GM18511 (cell line): Measurements from ENCODE around the gene PAK1.
"Not testable (repeated sequence)": the region's sequence is repeated elsewhere in the genome, so short reads cannot be mapped to it uniquely, and the experiment has no call there.

ENCODE experiments used
- ATAC-seq: cut with Tn5 transposase; IDR thresholded peaks from one replicate; pipeline ENCODE4 v1.9.1; 2021; ENCODE audit warnings: mild to moderate bottlenecking, moderate library complexity; ENCODE audit not compliant: unreplicated experiment

The PAK1 gene

DNA sequence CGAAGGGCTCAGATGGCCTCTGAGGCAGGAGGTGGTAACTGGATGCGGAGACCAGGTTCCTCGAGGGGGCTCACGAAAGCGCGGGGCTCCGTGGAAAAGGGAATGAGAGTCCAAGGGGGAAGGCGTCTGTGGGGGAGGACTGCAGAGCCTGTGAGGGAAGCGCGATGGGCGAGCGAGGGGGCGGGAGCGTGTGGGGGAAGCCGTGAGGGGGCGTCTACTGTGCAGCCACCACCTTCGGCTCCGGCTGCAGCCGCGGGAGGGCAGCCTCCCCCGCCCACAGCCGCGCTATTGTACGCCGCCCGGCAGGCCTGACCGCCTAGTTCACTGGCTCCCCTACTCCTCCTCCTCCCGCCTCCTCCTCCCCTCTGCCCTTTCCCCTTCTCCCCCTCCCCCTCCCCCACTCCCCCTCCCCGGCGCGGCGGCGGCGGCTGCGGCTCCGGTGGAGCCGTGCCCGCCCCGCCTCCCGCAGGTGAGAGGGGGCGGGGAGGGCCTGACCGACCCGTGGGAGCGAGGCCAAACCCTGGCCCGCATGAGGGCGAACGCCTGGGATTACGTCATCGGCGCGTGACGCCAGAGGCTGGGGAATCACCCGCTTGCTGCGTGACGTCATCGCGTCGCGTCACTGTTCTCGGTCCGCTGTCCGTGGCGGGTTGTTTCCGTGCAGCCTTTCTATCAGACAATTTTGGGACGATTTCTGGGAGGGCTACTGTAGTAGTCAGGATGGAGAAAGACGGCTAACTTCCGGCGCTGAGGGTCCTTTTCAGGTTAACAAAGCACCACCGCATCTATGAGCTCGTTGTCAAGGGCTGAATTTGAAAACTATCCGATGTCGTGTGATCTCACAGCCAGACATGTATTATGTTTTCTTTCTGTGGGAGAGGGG is at the start of gene PAK1:
Gene PAK1, minus strand, starts transcription at position 294 of the 883 bp plus-strand sequence. CDS start 81,574 bp downstream, outside the sequence.
- ATAC-seq, result peak; percentile 75

DNA sequence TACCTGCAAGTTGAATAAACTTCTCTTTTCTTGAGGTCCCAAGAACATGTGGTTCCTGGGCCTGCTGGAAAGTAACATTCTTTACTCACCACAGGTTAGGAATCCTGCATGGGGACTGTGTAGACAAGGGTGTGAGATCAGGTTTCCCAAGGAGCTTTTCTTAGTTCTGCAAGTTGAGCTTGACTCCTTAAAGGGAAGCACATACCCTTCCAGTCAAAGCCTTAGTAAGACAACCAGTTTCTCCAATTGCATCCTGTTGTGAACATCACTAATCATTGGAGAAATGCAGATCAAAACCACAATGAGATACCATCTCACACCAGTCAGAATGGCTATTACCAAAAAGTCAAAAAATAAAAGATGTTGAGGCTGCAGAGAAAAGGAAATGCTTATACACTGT is 48.3 kb upstream of the PAK1 start:
- ATAC-seq, result no peak

DNA sequence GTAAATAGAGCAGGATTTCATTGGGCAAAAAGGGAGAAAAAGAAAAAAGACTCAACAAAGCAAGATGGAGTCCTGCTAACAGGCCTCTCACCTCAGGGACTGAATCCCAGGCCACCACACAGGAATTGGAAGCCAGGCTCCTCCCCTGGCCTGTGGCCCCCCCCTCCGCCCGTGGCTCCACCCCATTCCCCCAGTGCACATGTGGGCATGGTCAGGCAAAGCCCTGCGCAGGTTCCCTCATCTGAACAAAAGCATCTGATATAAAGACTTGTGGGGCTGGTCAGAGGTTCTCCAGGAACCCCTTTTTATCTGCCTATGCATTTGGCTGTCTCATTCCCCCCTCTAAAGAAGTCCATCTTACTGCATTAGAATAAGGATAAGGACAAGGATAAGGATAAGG is 46.0 kb upstream of the PAK1 start:
- no peak for ATAC-seq

DNA sequence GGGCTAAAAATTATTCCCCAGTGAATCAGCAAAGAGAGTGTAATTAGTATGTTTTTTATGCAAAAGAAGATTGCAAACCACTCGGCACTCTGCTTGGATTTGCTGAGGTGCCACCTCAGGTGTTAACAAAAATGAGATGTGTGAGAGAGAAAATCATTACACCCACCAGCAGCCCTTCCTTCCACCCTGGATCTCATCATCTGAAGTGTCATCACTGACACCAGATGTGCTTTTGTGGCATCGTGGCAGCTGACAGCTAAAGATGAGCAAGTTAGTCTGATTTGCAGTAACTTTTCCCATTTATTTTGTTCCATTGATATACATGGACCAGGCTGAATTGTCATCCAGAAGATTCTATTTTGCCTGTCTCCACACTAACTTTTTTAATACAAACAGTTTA is 44.6 kb upstream of the PAK1 start:
- no peak for ATAC-seq

DNA sequence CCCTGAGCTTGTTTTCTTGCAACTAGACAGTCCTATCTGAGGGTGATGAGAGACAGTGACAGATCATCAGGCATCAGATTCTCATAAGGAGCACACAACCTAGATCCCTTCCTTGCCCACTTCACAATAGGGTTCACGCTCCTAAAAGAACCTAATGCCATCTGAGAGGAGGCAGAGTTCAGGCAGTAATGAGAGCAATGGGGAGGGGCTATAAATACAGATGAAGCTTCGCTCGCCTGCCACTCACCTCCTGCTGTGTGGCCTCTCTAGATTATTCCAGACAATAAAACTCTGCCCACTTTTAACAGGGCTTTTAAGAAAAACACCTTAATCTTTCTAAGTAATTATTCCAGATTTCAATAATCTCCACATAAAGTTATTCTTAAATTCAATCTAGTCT is 43.9 kb upstream of the PAK1 start:
- ATAC-seq, result no peak

DNA sequence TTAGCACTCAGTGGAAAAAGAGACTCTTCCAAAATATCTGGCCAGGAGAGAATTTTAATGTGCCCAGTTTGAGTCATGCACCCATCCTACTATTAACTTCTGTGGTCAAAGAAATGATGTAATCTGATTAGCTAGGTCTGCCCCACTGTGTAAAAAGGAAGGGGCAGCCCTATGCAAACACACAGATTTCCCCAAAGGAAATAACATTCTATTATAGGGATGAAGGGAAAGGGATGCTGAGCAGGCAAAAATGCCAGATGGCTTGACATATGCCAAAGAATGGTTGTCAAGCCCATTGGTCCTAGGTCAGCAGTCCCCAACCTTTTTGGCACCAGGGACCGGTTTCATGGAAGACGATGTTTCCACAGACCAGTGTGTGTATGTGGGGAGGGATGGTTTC is 43.3 kb upstream of the PAK1 start:
- no peak for ATAC-seq

DNA sequence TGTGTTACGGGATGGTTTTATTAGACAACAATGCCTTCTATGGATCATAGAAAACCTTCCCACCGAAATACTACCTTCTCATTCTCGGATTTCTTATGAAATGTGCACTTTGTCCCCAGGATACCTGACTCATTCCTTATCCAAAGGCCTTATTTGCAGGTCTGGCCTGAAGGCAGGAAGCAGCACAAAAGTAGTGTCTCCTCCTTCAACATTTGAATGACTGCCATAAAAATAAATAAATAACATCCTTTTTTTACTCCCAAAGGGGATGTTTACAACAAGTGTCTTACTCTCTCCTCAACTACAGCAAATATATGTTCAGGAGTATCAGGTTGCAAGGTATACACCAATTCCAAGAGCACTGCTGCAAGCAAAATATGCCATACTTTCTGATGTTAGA is 41.6 kb upstream of the PAK1 start:
- no peak for ATAC-seq

DNA sequence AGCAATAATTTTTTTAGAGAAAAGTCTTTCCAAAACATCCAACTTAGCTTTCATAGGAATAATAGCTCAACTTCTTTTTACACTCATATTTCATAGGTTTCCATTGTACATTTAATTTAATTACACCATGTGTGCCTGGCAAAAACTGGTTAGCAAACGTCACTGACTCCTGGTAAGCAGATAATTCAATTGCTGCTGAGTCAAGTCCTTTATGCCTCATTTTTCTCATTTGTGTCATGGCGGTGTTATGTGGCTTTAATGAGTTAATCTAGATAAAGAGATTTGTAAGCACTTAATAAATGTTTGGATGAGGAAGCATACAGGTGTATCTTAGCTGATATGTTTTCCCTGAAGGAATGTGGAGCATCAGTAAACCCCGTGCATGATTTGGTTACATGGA is 41.2 kb upstream of the PAK1 start:
- ATAC-seq, result no peak

DNA sequence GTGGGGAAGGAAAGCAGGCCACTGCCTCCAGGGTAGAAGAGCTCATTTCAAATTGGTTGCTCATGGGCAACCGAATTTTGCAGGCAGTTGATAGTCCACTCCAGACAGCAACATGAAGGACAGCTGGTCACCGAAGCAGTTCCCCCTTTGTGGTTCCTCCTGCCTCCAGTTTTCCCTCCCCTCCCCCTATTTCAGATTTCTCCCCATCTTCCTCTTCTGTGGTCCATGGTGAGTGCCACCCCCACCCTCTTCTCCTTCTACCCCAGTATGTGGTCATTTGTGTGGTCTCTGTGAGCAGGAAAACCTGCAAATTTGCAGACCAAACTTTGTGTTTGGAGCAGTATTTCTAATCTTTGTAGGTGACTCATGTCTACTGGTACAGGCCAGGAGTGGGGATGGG is 38.2 kb upstream of the PAK1 start:
- ATAC-seq, result no peak

DNA sequence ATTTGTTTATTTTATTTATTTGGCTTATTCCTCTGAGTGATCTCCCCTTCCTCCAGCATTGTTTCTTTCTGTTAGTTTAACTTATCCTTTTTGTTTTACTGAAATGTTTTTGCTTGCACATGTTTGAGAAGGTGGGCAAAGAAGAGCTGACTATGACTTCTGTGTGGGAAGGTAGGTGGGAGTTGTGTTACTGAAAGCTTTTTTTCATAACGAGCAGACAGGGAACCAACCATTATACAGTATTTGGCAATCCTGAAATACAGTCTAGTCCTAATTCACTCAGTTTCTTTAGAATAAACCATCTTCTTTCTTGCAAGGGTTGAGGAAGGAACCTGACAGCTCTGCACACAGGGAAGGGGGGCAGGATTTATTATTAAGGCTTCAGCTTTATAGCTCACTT is 37.0 kb upstream of the PAK1 start:
- no peak for ATAC-seq

DNA sequence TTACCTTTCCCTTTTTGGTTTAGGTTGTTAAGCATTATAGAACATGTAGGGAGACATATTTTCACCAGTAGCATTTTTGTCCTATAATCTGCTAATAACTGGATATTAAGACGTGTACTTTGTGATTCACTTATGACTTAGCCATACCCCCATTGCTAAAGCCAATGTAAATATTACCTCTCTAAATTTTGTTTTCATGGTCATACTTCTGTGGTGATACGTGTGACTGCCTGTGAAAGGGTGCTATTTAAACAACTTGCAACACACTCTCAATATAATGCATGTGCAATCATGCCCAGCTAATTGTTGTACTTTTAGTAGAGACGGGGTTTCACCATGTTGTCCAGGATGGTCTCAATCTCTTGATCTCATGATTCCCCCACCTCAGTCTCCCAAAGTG is 36.2 kb upstream of the PAK1 start:
- no peak for ATAC-seq

DNA sequence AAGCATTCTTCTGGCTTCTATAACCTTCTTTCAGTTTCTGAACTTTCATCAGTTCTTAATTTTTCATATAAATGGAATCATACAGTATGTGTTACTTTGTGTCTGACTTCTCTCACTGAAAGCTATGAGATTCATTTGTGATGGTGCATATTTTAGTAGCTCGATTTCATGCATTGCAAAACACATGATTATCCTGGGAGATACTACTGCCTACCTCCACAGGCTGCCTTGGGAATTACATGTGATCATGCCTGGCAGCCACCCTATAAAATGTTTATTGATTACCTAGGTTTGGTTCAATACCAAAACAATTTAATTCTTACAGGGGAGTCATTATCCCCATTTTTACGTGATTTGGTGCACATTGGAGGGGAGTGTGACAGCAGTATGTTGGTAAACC is 34.1 kb upstream of the PAK1 start:
- no peak for ATAC-seq

DNA sequence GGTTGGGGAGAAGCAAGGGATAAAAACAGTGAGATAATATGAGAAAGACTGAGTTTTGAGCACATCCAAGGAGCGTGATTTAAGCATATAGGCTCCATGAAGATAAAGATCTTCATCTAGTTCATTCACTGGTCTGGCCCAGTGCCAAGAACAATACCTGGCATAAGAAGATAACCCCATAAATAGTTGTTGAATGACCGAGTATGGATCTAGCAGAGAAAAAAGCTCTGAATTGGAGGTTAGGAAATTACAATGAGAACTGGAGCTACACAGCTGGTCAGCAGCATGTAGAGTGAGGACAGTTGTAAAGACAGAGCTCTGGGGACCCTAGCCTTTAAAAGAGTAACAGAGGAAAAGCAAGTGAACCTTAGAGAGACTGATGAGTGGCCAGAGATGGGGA is 33.0 kb upstream of the PAK1 start:
- ATAC-seq, result no peak

DNA sequence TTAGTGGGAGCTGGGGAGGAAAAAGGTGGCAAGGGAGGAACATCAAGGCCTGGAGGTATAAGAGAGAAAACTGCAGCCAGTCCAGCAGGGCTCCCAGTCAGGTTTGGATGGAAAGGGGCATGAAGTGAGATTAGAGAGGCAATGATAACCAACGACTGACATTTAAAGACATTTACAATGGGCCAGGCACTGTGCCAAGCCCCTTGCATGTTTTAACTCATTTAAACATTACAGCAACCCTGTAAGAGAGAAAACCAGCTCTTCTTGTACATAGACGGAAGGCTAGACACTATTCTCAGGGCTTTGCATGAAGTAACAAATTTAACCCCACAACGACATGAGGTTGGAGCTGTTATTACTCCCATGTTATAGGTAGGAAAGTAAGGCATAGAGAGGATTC is 32.1 kb upstream of the PAK1 start:
- ATAC-seq, result no peak

DNA sequence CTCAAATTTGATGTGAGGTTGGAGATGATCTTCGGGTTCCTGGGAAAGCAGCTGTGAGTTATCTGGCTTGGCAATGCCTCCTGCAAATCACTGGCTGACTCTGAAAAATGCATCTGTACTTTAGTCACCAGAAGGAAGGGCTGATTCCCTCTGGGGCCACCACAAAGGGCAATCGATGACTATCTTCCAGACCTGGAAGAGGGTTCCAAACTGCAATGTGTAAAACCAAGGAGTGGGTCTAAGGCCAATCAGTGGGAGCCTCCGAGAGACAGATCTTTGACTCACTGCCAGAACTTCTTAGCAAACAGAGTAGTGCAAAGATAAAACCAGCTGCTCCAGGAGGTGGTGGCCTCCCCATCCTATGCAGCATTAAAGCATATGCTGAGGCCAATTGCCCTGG is 29.1 kb upstream of the PAK1 start:
- ATAC-seq, result no peak

DNA sequence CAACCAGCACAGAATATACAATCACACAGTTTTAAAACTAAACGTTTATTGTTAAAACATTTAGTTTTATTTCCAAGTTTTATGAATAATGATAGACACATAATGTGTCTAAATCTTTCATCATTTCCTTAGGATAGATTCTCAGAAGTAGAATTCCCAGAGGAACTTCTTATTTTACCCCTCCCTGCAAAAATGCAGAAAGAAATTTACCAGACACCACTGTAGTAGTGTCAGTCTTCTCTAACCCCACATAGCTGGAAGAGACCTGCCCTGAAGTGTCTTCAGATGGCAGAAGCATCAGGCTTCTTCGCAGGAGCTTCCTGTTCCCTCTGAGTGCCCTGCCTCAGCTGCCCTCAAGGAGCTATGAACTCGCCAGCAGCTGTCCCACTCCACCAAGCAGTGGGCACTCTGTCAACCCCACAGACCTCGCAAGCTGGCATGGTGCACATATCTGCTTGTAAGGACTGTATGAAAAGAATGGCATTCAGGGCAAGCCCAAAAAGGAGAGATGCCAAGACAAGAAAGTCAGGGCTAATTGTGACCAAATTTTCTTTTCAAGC is 28.5 kb upstream of the PAK1 start:
- ATAC-seq, result no peak

DNA sequence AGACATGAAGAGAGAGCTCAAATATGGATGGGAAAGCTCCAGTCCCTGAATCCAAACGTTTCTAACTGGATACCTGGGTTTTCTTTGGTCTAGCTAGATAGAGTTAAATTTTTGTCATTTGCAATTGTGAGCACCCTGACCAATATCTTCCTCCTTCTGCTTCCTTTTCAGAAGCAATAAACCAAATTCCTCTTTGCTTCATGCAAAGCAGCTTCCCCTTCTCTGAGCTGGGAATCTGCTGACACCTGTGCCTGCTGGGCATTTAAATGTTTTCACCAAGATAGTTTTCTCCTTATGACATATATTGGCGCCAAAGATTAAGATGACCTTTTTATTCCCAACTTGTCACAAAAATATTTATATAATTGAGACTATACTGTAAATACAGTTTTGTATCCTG is 27.9 kb upstream of the PAK1 start:
- no peak for ATAC-seq

DNA sequence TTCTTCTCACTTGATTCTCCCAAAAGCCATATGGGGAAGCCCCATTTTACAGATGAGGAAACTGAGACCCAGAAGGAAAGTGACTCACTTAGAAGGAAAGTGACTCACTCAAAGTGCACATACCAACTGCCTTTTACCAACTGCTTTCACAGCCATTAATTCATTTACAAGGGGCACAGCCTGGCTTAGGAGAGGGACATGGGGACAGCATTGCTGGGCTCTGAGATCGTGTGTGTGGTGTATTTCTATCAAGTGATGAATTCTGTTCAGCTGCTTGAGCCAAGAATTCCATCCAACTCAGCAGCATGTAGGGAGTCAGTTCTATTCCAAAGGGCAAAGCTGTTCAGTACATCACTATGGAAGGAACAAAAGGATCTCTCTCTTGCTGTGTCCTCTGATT is 23.5 kb upstream of the PAK1 start:
- no peak for ATAC-seq

DNA sequence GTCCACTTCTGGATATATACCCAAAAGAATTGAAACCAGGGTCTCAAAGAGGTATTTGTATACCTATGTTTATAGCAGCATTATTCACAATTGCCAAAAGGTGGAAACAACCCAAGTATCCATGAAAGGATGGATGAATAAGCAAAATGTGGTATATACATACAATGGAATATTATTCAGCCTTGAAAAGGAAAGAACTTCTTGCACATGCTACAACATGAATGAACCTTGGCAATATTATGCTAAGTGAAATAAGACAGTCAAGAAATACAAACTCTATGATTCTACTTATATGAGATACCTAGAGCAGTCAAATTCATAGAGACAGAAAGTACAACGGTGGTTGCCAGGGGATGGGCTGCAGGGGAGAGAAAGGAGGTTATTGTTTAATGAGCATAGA is 21.6 kb upstream of the PAK1 start:
- no peak for ATAC-seq

DNA sequence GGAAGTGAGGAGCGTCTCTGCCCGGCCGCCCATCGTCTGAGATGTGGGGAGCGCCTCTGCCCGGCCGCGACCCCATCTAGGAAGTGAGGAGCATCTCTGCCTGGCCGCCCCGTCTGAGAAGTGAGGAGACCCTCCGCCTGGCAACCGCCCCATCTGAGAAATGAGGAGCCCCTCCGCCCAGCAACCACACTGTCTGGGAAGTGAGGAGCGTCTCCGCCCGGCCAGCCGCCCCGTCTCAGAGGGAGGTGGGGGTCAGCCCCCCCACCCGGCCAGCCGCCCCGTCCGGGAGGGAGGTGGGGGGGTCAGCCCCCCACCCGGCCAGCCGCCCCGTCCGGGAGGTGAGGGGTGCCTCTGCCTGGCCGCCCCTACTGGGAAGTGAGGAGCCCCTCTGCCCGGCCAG is 16.1 kb upstream of the PAK1 start:
- not testable (repeated sequence) for ATAC-seq

DNA sequence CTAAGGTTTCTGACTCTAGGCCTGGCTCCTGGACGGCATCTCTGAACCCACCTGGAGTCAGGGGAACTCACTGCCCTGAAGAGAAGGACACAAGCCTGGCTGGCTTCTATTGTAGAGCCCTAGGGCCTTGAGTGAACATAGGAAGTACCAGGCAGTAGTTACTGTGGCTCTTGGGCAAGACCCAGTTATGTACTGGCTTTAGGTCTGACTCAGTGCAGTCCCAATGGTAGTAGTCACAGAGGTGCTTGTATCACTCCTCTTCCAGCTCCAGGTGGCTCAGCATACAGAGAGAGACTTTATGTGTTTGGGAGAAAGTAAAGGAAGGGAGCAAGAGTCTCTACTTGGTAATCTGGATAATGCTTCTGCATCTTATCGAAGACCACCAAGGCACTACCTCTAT is 13.9 kb upstream of the PAK1 start:
- ATAC-seq, result no peak

DNA sequence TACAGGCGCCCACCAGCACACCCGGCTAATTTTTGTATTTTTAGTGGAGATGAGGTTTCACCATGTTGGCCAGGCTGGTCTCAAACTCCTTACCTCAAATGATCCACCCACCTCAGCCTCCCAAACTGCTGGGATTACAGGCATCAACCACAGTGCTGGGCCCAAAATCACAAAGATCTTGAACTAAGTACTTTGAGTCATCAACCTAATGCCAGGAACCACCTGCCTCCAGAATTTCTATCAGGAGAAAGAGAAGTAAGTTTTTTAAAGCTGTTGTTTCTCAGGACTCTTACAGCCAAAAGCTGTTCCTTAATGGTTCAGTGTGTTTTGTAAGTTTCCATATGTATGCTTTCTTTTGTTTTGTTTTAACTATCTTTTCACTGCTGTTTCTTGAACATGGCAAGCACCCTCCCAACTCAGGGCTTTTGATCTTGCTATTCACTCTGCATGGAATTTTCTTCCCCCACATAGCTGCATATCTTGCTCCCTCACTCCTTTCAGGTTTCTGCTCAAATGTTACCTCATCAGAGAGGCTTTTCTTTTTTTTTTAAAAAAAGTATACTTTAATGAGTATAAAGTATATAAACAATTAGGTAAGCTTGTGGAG is 6.0 kb upstream of the PAK1 start:
- no peak for ATAC-seq
